Sciatic nerve (tissue), 2 donors: ENCODE measurements around the gene MAN1C1. TPM values are rescaled to one million over a fixed set of nuclear protein-coding genes. Genes with fewer than 3 reads are reported as not detected.

Experiments used
- ATAC-seq: fragments of 200-7000 bp; cut with Tn5 transposase; one replicate; pipeline ENCODE4 v1.9.1; 2020; ENCODE audit warnings: mild to moderate bottlenecking, moderate library complexity
- DNase-seq: peaks from one replicate; pipeline ENCODE4 v3.0.0-alpha.2; 2020; ENCODE audit warnings: low spot score
- intact Hi-C: fragments of 100-400 bp; cut with DNase I; formaldehyde crosslinking; loops from one replicate; pipeline ENCODE4 v1.14.2; 2022
- total RNA-seq: library from RNA; stranded (reverse); fragmentation: NEBNext Ultra II Directional; extraction: Animal tissue kit (Norgen Biotek cat#: 25700); gene quantifications from one replicate; pipeline ENCODE4 v1.2.1, GENCODE V29; 2021
- donor health status: DM: no; HTN: no; CAD: no.
- donor health status: DM: no; HTN: no; CAD: no.

The MAN1C1 gene
- total RNA-seq, 1 donor from 2014 or later: 29.4 TPM

DNA sequence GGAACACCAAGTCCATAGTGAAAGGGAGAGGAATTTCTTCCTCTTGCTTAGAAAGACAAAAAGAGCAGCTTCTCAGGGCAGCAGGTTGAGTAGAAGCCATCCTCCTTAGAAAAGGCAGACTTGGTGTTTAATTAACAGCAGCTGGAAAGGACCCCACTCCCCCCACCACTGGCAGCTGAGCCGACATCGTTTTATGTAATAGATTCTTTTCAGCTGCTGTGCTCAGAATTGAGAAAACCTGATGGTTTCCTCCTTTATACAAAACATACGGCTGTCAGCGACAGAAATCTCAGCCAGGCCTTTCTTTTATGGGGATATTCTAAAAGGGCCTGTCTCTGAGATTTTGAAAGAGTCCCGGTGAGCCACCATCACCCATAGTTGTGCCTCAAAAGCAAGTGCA is 49.9 kb downstream of the MAN1C1 start:
- intact Hi-C loops: no loop called here
- DNase-seq (no peak), ATAC-seq (no peak)

- ATAC-seq (no peak), DNase-seq (no peak)
- intact Hi-C loops: no loop called here
These were observed 52.5 kb downstream of the MAN1C1 start for GRCh38 chr1:25668931-25669573.

DNA sequence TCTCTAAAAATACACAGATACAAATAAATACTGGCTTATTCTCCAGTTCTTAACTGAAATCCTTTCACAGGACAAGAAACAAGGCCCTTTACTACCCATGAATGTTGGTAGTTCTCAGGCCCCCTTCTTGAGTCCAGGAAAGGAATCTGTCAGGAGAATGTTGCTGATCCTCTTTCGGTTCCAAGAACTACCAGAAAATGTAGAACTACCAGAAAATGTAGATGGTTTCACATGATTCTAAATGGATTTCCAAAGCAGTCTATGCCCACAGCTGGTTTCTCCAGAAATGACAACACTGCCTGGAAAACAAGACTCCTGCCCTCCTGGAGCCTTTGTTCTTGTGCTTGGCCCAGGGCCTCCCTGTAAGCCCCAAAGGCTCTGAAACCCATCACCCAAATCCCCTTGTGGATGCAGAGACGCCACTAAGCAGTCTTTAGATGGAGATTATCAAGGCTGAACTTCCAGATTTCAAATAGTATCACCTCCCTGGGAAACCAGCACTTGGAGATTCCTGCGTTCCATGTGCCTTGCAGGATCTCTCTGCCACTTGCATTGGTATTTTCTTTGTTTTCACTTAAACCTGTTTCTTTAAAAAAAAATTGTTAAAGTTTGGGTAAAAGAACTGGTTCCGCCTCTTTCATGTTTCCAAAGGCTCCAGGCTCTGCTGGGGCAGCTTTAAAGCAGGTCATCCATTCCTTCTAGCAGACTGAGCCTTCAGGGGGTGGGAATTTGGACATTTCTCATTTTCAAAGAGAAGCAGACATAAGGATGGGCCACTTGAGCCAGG is 53.4 kb downstream of the MAN1C1 start:
- intact Hi-C loops: no loop called here
- ATAC-seq (no peak), DNase-seq (no peak)

DNA sequence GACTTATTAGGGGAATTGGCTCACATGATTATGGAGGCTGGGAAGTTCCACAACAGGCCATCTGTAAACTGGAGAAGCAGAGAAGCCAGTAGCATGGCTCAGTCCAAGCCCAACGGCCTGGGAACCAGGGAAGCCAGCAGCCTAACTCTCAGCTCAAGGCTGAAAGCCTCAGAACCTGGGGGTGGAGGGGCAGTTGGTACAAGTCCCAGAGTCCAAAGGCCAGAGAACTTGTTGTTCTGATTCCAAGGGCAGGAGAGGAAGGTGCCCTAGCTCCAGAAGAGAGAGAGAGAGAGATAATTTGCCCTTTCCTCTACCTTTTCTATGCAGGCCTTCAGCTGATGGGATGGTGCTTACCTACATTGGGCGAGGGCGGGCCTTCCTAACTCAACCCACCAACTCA is 55.3 kb downstream of the MAN1C1 start:
- intact Hi-C loops: no loop called here
- no peak for ATAC-seq

DNA sequence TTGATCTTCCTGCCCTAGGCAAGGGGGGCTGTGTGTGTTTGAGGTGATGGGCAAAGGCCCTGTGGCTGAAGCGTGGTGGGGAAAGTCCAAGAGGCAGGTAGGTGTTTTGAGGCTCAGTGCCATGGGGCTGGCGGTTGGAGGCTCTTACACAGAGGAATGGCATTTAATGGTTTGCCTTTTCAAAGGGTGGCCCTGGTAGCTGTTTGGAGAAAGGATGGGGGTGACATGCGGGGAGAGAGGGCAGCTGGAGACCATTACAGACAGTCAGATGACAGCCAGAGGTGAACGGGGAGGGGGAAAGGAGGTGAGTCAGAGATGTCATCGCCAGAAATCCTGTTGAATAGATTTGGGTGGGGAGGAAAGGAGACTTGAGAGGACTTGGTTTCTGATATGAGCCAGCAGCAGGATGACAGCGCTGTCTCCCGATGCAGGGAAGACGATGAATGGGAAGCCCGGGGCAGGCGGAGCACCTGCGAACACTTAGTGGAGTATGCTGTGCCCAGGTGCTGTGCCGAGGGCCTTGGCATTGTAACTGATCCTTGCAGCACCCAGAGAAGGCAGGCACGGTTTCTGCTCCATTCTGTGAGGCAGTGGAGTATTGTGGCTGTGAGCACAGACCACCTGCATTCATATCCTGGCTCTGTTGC is 56.3 kb downstream of the MAN1C1 start:
- no peak for ATAC-seq
- no peak for DNase-seq
- intact Hi-C loops: no loop called here

More for the DNA sequence above, 55.3 kb downstream of the MAN1C1 start:
- no peak for DNase-seq

DNA sequence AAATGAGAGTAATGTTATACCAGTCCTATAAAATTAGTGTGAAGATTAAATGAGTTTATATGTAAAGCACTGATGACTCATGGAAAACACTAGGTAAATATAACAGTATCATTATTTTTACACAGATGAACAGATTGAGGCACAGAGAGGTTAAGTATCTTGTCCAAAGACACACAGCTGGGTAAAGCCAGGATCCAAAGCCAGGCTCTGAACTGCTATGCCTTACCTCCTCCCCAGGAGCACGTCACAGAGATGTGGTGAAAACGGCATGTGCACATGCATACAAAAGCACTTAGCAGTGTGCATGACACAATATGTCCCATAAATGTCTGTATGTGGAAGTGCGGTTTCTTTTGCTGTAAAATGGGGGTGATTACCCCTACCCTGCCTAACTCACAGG is 56.9 kb downstream of the MAN1C1 start:
- ATAC-seq (no peak), DNase-seq (no peak)
- intact Hi-C loops: no loop called here

DNA sequence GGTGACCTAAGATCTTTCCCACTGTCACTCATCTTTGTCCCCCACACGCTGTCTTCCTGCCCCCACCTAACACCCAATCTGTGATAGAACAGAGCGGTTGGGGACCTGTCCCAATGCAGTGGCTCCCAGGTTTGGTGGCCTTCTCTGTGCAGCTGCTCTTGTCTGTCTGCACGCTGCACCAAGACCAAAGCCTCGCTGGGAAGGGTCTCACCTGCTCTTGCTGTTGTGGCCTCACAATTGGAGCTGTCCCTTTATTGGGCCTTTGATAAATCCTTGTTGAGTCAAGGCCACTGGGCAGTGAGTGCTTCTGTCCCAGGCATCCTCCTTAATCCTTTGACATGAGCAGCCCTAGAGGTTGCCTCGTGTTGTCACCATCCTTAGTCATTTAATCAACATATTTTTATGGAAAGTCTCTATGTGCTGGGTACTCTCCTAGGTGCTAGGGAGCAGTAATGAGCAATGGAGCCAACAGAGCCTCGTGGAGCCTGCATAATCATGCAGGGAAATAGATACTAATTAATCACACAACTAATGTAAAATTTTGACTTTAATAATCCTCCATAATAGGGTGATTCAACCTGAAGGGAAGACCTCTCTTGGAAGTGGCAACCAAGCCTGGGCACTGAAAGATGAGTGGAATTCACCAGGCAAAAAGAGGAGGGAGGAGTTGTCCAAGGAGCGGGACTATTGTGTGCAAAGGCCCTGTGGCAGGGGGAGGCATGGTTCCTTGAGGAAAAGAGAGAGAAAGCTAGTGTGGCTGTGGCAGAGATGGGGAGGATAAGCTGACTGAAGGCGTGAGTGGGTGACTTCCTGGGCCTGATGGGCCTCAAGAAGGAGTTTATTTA is 57.6 kb downstream of the MAN1C1 start:
- intact Hi-C loops: no loop called here
- no peak for DNase-seq
- ATAC-seq: no peak

GRCh38 chr1:25674807-25675084 is 58.2 kb downstream of the MAN1C1 start:
- ATAC-seq (no peak), DNase-seq (no peak)
- intact Hi-C loops: no loop called here

GRCh38 chr1:25675729-25676476 is 59.3 kb downstream of the MAN1C1 start:
- intact Hi-C loops: no loop called here
- ATAC-seq: no peak

DNA sequence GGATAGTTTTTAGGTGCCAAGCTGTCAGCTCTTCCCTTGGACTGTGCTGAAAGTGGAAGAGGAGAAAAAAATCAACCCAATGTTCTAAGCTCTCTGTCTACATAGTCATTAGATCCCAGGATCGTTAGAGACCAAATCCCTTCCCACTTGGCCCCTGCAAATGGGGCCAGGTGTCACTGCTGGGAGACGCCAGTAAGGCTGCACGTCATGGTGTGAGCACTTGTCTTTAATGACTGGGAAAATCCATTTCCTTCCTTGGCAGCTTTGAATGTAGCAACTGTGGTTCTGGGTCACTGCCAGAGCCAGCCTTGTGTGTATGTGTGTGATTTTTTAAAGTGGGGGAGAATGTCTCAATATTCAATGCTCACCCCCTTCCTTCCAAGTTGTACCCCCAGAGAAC is 59.9 kb downstream of the MAN1C1 start:
- DNase-seq: no peak
- intact Hi-C loops: no loop called here
- no peak for ATAC-seq

More at GRCh38 chr1:25675729-25676476, 59.3 kb downstream of the MAN1C1 start:
- no peak for DNase-seq

DNA sequence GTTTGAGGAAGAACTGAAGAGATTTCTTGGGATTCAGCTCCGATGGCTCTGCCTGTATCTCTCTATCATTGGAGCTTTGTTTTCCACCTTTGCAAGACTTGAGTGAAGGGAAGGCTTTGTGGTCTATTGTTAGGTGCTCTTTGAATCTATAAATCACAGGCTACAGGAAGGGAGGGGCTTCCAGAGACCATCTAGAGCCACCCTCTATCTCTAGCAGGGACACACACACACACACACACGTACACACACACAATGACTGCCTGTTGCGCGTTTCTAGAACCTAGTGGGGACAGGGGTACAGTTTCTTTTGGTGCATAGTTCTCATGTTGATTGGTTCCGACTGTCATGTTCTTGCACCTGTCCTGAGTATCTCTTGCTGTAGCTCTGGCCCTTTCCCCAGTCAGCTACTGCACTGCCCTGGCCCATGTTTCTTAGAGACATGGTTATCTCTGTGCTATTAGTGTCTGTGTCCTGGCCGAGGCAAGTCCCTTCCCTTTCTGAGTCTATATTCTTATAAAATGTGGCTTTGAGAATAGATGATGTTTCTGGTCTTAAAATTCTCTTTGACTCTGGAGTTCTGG is 60.7 kb downstream of the MAN1C1 start:
- DNase-seq: no peak
- intact Hi-C loops: no loop called here
- no peak for ATAC-seq

DNA sequence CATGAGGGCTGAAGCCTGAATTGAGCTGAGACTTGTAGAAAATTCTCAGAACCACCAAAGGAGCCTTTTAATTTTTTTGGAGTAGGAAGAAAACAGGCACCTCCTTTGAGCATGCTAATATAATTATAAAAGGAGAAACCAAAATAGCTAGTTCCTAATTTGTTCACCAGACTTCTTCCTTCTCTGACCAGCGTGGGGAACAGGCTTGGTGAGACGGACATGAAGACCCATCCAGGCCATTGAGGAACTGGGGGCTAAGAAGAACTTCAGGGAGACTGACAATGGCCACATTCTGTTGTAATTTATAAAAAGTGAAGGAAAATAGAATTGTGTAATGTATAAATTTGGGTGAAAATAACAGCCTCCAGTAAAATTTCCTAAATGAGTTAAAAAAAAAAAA is 62.6 kb downstream of the MAN1C1 start:
- ATAC-seq (no peak), DNase-seq (no peak)
- intact Hi-C loops: no loop called here

DNA sequence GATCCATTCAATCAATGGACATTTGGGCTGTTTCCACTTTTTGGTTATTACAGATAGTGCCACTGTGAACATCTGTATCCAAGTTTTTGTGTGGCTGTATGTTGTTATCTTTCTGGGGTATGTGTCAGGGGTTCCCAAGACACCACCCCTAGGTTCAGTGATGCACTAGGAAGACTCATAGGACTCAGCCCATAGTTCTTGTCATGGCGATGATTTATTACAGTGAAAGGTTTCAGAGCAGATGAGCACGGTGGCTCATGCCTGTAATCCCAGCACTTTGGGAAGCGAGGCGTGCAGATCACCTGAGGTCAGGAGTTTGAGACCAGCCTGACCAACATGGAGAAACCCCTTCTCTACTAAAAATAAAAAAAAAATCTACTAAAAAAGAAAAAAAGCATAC is 64.1 kb downstream of the MAN1C1 start:
- no peak for DNase-seq
- intact Hi-C loops: no loop called here
- no peak for ATAC-seq

GRCh38 chr1:25682059-25682601 is 65.5 kb downstream of the MAN1C1 start:
- no peak for ATAC-seq
- intact Hi-C loops: no loop called here

GRCh38 chr1:25683177-25683576 is 66.6 kb downstream of the MAN1C1 start:
- intact Hi-C loops: no loop called here
- DNase-seq (no peak), ATAC-seq (no peak)

More at GRCh38 chr1:25682059-25682601, 65.5 kb downstream of the MAN1C1 start:
- DNase-seq: no peak

DNA sequence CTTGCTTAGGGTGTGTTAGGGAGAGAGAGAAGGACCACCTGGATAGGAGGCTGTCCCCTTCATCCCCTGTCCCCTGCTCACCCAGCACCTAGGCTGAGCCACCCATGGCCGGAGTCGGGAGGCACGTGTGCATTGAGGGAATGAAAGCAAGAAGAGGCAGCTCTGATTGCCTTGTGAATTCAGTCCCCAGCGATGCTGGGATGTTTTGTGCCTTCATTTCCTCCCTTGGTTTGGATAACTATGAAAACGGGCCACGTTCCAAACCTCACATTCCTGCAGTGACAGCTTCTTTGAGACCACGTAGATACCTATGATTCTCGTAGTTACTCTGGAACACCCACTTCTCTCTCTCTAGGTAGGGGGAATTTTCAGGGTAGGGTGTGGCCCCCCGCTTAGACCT is 67.1 kb downstream of the MAN1C1 start:
- no peak for DNase-seq
- intact Hi-C loops: no loop called here

GRCh38 chr1:25684216-25684965 is 67.8 kb downstream of the MAN1C1 start:
- intact Hi-C loops: no loop called here
- DNase-seq (no peak), ATAC-seq (peak; percentile 33)

More for the DNA sequence above, 67.1 kb downstream of the MAN1C1 start:
- no peak for ATAC-seq
